ENCODE measurements around the gene PGBD5.

DNA sequence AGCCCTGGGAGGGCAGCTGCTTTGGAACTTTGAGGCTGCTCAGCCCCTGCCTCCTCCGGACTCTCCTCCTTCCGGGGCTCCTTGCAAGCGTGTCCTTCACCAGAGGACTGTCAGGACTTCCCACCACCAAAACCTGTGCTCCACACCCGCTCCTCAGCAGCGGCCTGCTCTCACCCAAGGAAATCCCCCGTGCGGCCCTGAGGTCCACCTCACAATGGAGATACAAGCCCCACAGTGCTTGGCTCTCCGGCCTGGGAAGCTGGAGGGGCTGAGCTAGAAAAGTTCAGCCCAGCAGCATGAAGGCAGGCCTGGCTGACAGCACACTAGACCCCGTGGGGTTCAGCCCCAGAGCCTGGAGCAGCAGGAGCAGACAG lies 33.6 kb downstream of the PGBD5 start:
- TF ChIP-seq, protein P1, sequence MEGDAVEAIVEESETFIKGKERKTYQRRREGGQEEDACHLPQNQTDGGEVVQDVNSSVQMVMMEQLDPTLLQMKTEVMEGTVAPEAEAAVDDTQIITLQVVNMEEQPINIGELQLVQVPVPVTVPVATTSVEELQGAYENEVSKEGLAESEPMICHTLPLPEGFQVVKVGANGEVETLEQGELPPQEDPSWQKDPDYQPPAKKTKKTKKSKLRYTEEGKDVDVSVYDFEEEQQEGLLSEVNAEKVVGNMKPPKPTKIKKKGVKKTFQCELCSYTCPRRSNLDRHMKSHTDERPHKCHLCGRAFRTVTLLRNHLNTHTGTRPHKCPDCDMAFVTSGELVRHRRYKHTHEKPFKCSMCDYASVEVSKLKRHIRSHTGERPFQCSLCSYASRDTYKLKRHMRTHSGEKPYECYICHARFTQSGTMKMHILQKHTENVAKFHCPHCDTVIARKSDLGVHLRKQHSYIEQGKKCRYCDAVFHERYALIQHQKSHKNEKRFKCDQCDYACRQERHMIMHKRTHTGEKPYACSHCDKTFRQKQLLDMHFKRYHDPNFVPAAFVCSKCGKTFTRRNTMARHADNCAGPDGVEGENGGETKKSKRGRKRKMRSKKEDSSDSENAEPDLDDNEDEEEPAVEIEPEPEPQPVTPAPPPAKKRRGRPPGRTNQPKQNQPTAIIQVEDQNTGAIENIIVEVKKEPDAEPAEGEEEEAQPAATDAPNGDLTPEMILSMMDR (IDR thresholded peaks at IDR 0.05; ENCODE audit: insufficient read depth, low read depth, low read length), result no peak
- TF ChIP-seq EZH2 (IDR thresholded peaks at IDR 0.05; ENCODE audit: insufficient read depth, low read length), result no peak

Measured in astrocyte (in vitro differentiated cells and primary cell).